HCT116 (cell line): Measurements from ENCODE around the gene CDH13. TPM values are rescaled to one million over a fixed set of nuclear protein-coding genes. Genes with fewer than 3 reads are reported as not detected.

ENCODE experiments used
- ATAC-seq: fragments of 200-7000 bp; cut with Tn5 transposase; 2 replicates; pipeline ENCODE4 v1.9.1; 2020; ENCODE audit warnings: mild to moderate bottlenecking, moderate library complexity
- BruUV-seq: library from RNA; stranded (reverse); fragments of 400-500 nt; replicated peaks from 2 replicates; lab custom pipeline; 2021; lab: Mats Ljungman, UMichigan
- CTCF ChIA-PET: fragments of 300-600 bp; sonication (Branson Sonifier 250); formaldehyde crosslinking; loops from one replicate; lab custom pipeline; 2021; ENCODE audit warnings: antibody characterized with exemption; lab: Charles Lee
- POLR2A ChIA-PET: fragments of 300-600, 350-600 bp; sonication (Branson Sonifier 250); formaldehyde crosslinking; loops from one replicate; lab custom pipeline; 2021; ENCODE audit warnings: antibody characterized with exemption; lab: Charles Lee
- RAD21 ChIA-PET, 2 experiments: fragments of 300-600 bp; sonication (Branson Sonifier 250); formaldehyde crosslinking; loops; one replicate each; lab custom pipeline; 2023; ENCODE audit warnings: low total read pairs in 2 of 2; ENCODE audit not compliant: uncharacterized antibody in 2 of 2, unreplicated experiment in 2 of 2, low non-redundant PET in 1 of 2; lab: Charles Lee
- DNase-seq: peaks from one replicate; pipeline ENCODE4 v3.0.0-alpha.2; 2010; ENCODE audit warnings: low read depth, low spot score
- H2AFZ ChIP-seq: fragments of 200-600 bp; shearing (Covaris generic), sonication (generic); 2 replicates; pipeline ENCODE4 v1.6.1; 2017; ENCODE audit warnings: low read depth, mixed run types, mixed read lengths, antibody characterized with exemption, low read length; ENCODE audit not compliant: poor library complexity, severe bottlenecking
- H3K27ac ChIP-seq: 2 replicates; pipeline ENCODE4 v1.5.1; 2012; ENCODE audit warnings: low read depth, low read length
- H3K27me3 ChIP-seq: fragments of 200-600 bp; sonication (generic); 2 replicates; pipeline ENCODE4 v1.6.1; 2016; ENCODE audit warnings: mixed run types, low read length, mixed read lengths; ENCODE audit not compliant: insufficient read depth
- H3K36me3 ChIP-seq, 2 experiments: fragments of 200-500 bp in 1 of 2; fragments of 200-600 bp in 1 of 2; sonication (Bioruptor generic) in 1 of 2; sonication (generic) in 1 of 2; 2 replicates each; pipeline versions ENCODE4 v1.5.1 to v1.6.1; 2014 to 2016; ENCODE audit warnings: low read length in 2 of 2, inconsistent platforms in 1 of 2, mixed read lengths in 1 of 2, mixed run types in 1 of 2; ENCODE audit not compliant: insufficient read depth in 2 of 2, control insufficient read depth in 1 of 2
- H3K4me1 ChIP-seq, 2 experiments: fragments of 200-600 bp in 1 of 2; sonication (generic) in 1 of 2; 2 replicates each; pipeline versions ENCODE4 v1.5.1 to v1.6.1; 2012 to 2017; ENCODE audit warnings: low read length in 2 of 2, inconsistent platforms in 1 of 2, mild to moderate bottlenecking in 1 of 2, mixed read lengths in 1 of 2, mixed run types in 1 of 2, moderate library complexity in 1 of 2; ENCODE audit not compliant: insufficient read depth in 2 of 2, control insufficient read depth in 1 of 2
- H3K4me2 ChIP-seq: fragments of 200-600 bp; sonication (generic); 2 replicates; pipeline ENCODE4 v1.6.1; 2017; ENCODE audit warnings: mixed run types, low read length, mixed read lengths
- H3K4me3 ChIP-seq, 2 experiments: fragments of 200-600 bp in 1 of 2; sonication (generic) in 1 of 2; replicated peaks in 1 of 2; 2 replicates each; pipeline ENCODE4 v1.5.1; 2011 to 2016; ENCODE audit warnings: low read length in 2 of 2, control low read depth in 1 of 2, low read depth in 1 of 2, mild to moderate bottlenecking in 1 of 2, mixed read lengths in 1 of 2, mixed run types in 1 of 2
- H3K79me2 ChIP-seq: fragments of 200-600 bp; sonication (generic); 2 replicates; pipeline ENCODE4 v1.6.1; 2017; ENCODE audit warnings: mild to moderate bottlenecking, mixed run types, low read length, moderate library complexity, mixed read lengths; ENCODE audit not compliant: insufficient read depth
- H3K9ac ChIP-seq: fragments of 200-600 bp; sonication (generic); 2 replicates; pipeline ENCODE4 v1.6.1; 2016; ENCODE audit warnings: low read length, mixed read lengths
- H3K9me2 ChIP-seq: fragments of 200-600 bp; sonication (generic), shearing (Covaris generic); 2 replicates; pipeline ENCODE4 v1.6.1; 2017; ENCODE audit warnings: mixed run types, mild to moderate bottlenecking, moderate library complexity; ENCODE audit not compliant: insufficient read depth
- H3K9me3 ChIP-seq, 2 experiments: fragments of 200-500 bp in 1 of 2; fragments of 200-600 bp in 1 of 2; sonication (Bioruptor generic) in 1 of 2; sonication (generic) in 1 of 2; 2 replicates each; pipeline ENCODE4 v1.6.1; 2014 to 2017; ENCODE audit warnings: low read length in 2 of 2, mixed read lengths in 2 of 2, inconsistent platforms in 1 of 2, low read depth in 1 of 2, mild to moderate bottlenecking in 1 of 2, mixed run types in 1 of 2, moderate library complexity in 1 of 2; ENCODE audit not compliant: control insufficient read depth in 1 of 2, insufficient read depth in 1 of 2
- H4K20me1 ChIP-seq: fragments of 200-600 bp; sonication (generic), shearing (Covaris generic); 2 replicates; pipeline ENCODE4 v1.6.1; 2017; ENCODE audit warnings: mixed run types, mild to moderate bottlenecking, moderate library complexity; ENCODE audit not compliant: insufficient read depth
- ATF3 ChIP-seq: IDR thresholded peaks from 2 replicates; pipeline ENCODE4 v1.6.1; 2012
- CBX3 ChIP-seq: IDR thresholded peaks from 2 replicates; pipeline ENCODE4 v1.6.1; 2012; ENCODE audit warnings: low read depth
- CEBPB ChIP-seq: IDR thresholded peaks from 2 replicates; pipeline ENCODE4 v1.6.1; 2012; ENCODE audit warnings: low read depth
- CTCF ChIP-seq, 3 experiments: fragments of 200-600 bp in 1 of 3; sonication (generic) in 1 of 3; IDR thresholded peaks in 2 of 3; conservative IDR thresholded peaks in 1 of 3; 2 replicates each; pipeline ENCODE4 v1.5.1; 2012 to 2017; ENCODE audit warnings: low read depth in 2 of 3, low read length in 2 of 3, antibody characterized with exemption in 1 of 3, borderline replicate concordance in 1 of 3, control low read depth in 1 of 3, mild to moderate bottlenecking in 1 of 3, mixed read lengths in 1 of 3, mixed run types in 1 of 3, moderate library complexity in 1 of 3; ENCODE audit not compliant: insufficient read depth in 1 of 3
- EGR1 ChIP-seq: IDR thresholded peaks from 2 replicates; pipeline ENCODE4 v1.6.1; 2012; ENCODE audit warnings: low read depth
- ELF1 ChIP-seq: IDR thresholded peaks from 2 replicates; pipeline ENCODE4 v1.6.1; 2012; ENCODE audit warnings: low read depth, borderline replicate concordance
- EZH2 ChIP-seq: fragments of 200-600 bp; sonication (generic); IDR thresholded peaks from 2 replicates; pipeline ENCODE4 v1.6.1; 2017; ENCODE audit warnings: antibody characterized with exemption, mixed run types
- FOSL1 ChIP-seq: IDR thresholded peaks from 2 replicates; pipeline ENCODE4 v1.6.1; 2012; ENCODE audit warnings: low read depth
- JUND ChIP-seq: IDR thresholded peaks from 2 replicates; pipeline ENCODE4 v1.6.1; 2012
- POLR2AphosphoS5 ChIP-seq: IDR thresholded peaks from 2 replicates; pipeline ENCODE4 v1.6.1; 2011; ENCODE audit warnings: mild to moderate bottlenecking, low read depth, low read length, moderate library complexity
- RAD21 ChIP-seq: IDR thresholded peaks from 2 replicates; pipeline ENCODE4 v1.6.1; 2012; ENCODE audit warnings: low read depth, mild to moderate bottlenecking
- SP1 ChIP-seq: IDR thresholded peaks from 2 replicates; pipeline ENCODE4 v1.6.1; 2012; ENCODE audit warnings: low read depth
- SRF ChIP-seq: IDR thresholded peaks from 2 replicates; pipeline ENCODE4 v1.6.1; 2012; ENCODE audit warnings: low read depth
- TCF7L2 ChIP-seq: IDR thresholded peaks from 2 replicates; pipeline ENCODE4 v1.7.0; 2011; ENCODE audit warnings: borderline replicate concordance, inconsistent platforms; ENCODE audit not compliant: insufficient read depth, insufficient read length; ENCODE audit errors: extremely low read depth
- YY1 ChIP-seq: IDR thresholded peaks from 2 replicates; pipeline ENCODE4 v1.6.1; 2011; ENCODE audit warnings: low read length, low read depth, moderate library complexity, mild to moderate bottlenecking; ENCODE audit not compliant: insufficient replicate concordance; ENCODE audit errors: extremely low read depth
- ZBTB33 ChIP-seq: IDR thresholded peaks from 2 replicates; pipeline ENCODE4 v1.6.1; 2011; ENCODE audit warnings: mild to moderate bottlenecking, low read length, moderate library complexity; ENCODE audit not compliant: insufficient replicate concordance; ENCODE audit errors: extremely low read depth
- ZFX ChIP-seq: fragments of 450-650 bp; IDR thresholded peaks from 2 replicates; pipeline ENCODE4 v1.6.1; 2017
- ZNF274 ChIP-seq: fragments of 200-500 bp; sonication (Bioruptor generic); IDR thresholded peaks from 2 replicates; pipeline ENCODE4 v1.6.1; 2014; ENCODE audit warnings: mild to moderate bottlenecking, low read depth, low read length, inconsistent platforms
- intact Hi-C: fragments of 100-400 bp; cut with micrococcal nuclease; formaldehyde crosslinking; loops from 2 replicates; pipeline ENCODE4 v1.10.0; 2022
- total RNA-seq: library from RNA; stranded (reverse); gene quantifications from one replicate; pipeline ENCODE4 v1.2.1, GENCODE V29; 2021; ENCODE audit not compliant: unreplicated experiment
- TF ChIP-seq, protein P1 (sequence below): IDR thresholded peaks from 2 replicates; pipeline ENCODE4 v1.6.1; 2012
- TF ChIP-seq, protein P2 (sequence below): IDR thresholded peaks from 2 replicates; pipeline ENCODE4 v1.6.1; 2012; ENCODE audit warnings: low read depth

Gene CDH13
- total RNA-seq, 1 experiment from 2014 or later: not detected

- ChIA-PET RAD21 (no interaction called here), POLR2A (no interaction called here), CTCF (no interaction called here)
- no peak for DNase-seq
- no peak overlapping the region for H3K9ac ChIP-seq
- no peak overlapping the region for H3K4me3 ChIP-seq
- no peaks in the 10 kb centered on the region for H3K36me3 ChIP-seq
- H3K4me2 ChIP-seq: no peak overlapping the region
- no peaks in the 10 kb centered on the region for H3K9me3 ChIP-seq
- BruUV-seq: no TSS peak
- H3K79me2 ChIP-seq: no peaks in the 10 kb centered on the region
- intact Hi-C loops: no loop called here
- no peaks in the 10 kb centered on the region for H3K4me1 ChIP-seq
- ATAC-seq: no peak
- no peak overlapping the region for H2AFZ ChIP-seq
- H3K27me3 ChIP-seq: peaks cover 45% of the 10 kb centered on the region
- no peaks in the 10 kb centered on the region for H3K9me2 ChIP-seq
- TF ChIP-seq, protein P1, sequence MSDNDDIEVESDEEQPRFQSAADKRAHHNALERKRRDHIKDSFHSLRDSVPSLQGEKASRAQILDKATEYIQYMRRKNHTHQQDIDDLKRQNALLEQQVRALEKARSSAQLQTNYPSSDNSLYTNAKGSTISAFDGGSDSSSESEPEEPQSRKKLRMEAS: no peak
- TF ChIP-seq EGR1 (no peak), FOSL1 (no peak), ELF1 (no peak), ZFX (no peak), SP1 (no peak), ATF3 (no peak), CEBPB (no peak), EZH2 (no peak), CTCF (IDR thresholded peaks at IDR 0.05 in 2 of 3, conservative IDR thresholded peaks at IDR 0.05 in 1 of 3; ENCODE audit: borderline replicate concordance in 1 of 3, insufficient read depth in 1 of 3, low read depth in 2 of 3, low read length in 2 of 3) (no peak), SRF (no peak), JUND (no peak), ZBTB33 (no peak), YY1 (no peak), POLR2AphosphoS5 (no peak), CBX3 (no peak), TCF7L2 (no peak), ZNF274 (no peak), RAD21 (no peak)
- TF ChIP-seq, protein P2, sequence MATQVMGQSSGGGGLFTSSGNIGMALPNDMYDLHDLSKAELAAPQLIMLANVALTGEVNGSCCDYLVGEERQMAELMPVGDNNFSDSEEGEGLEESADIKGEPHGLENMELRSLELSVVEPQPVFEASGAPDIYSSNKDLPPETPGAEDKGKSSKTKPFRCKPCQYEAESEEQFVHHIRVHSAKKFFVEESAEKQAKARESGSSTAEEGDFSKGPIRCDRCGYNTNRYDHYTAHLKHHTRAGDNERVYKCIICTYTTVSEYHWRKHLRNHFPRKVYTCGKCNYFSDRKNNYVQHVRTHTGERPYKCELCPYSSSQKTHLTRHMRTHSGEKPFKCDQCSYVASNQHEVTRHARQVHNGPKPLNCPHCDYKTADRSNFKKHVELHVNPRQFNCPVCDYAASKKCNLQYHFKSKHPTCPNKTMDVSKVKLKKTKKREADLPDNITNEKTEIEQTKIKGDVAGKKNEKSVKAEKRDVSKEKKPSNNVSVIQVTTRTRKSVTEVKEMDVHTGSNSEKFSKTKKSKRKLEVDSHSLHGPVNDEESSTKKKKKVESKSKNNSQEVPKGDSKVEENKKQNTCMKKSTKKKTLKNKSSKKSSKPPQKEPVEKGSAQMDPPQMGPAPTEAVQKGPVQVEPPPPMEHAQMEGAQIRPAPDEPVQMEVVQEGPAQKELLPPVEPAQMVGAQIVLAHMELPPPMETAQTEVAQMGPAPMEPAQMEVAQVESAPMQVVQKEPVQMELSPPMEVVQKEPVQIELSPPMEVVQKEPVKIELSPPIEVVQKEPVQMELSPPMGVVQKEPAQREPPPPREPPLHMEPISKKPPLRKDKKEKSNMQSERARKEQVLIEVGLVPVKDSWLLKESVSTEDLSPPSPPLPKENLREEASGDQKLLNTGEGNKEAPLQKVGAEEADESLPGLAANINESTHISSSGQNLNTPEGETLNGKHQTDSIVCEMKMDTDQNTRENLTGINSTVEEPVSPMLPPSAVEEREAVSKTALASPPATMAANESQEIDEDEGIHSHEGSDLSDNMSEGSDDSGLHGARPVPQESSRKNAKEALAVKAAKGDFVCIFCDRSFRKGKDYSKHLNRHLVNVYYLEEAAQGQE: no peak
- H4K20me1 ChIP-seq: no peaks in the 10 kb centered on the region
- H3K27ac ChIP-seq: no peak overlapping the region
Measured at GRCh38 chr16:83629836-83630235, 1003.1 kb downstream of the CDH13 start.
